Measurements from ENCODE around the gene ITPRIPL1. TPM values are rescaled to one million over a fixed set of nuclear protein-coding genes. Genes with fewer than 3 reads are reported as not detected.

Gene ITPRIPL1
- total and polyA plus RNA-seq, 2 donors: 1.9 to 7.7 TPM

DNA sequence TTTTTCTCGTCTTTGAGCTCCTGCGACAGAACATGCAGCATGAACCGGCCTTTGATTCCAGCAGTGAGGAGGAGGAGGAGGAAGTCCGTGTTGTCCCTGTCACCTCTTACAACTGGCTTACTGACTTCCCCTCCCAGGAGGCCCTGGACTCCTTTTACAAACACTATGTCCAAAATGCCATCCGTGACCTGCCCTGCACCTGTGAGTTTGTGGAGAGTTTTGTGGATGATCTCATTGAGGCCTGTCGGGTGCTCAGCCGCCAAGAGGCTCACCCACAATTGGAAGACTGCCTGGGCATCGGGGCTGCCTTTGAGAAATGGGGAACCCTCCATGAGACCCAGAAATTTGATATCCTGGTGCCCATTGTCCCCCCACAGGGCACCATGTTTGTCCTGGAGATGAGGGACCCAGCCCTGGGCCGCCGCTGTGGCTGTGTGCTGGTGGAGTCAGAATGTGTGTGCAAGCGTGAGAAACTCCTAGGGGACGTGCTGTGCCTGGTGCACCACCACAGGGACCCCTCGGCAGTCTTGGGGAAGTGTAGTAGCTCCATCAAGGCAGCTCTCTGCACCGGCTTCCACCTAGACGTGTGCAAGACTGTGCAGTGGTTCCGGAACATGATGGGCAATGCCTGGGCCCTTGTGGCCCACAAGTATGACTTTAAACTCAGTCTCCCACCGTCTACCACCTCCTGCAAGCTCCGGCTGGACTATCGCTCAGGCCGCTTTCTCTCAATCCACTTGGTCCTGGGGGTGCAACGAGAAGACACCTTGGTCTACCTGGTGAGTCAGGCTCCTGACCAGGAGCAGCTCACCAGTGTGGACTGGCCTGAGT is 2.1 kb downstream of the ITPRIPL1 start:
- no peak overlapping the region for H3K4me3 ChIP-seq (ENCODE audit: low read length in 2 of 2)
- no peaks in the 10 kb centered on the region for H3K9me3 ChIP-seq (ENCODE audit: control insufficient read depth in 2 of 2, insufficient read depth in 1 of 2, low read length in 1 of 2)
- 98% methylated on average over 21 of the region's 21 CpGs for WGBS
- H3K27ac ChIP-seq (ENCODE audit: low read depth in 1 of 2, low read length in 1 of 2): no peak overlapping the region
- peaks cover 15 to 22% of the 10 kb centered on the region in 2 donors for H3K36me3 ChIP-seq (ENCODE audit: control insufficient read depth in 2 of 2, insufficient read depth in 2 of 2, low read length in 1 of 2)
- DNase-seq (ENCODE audit: low read depth in 6 of 9, low spot score in 9 of 9): no peak
- H3K27me3 ChIP-seq (ENCODE audit: control insufficient read depth in 2 of 2, insufficient read depth in 1 of 2, low read length in 1 of 2): no peaks in the 10 kb centered on the region
- H3K4me1 ChIP-seq (ENCODE audit: control insufficient read depth in 2 of 2, insufficient read depth in 2 of 2, low read length in 2 of 2): peaks cover 19 to 22% of the 10 kb centered on the region in 2 donors

DNA sequence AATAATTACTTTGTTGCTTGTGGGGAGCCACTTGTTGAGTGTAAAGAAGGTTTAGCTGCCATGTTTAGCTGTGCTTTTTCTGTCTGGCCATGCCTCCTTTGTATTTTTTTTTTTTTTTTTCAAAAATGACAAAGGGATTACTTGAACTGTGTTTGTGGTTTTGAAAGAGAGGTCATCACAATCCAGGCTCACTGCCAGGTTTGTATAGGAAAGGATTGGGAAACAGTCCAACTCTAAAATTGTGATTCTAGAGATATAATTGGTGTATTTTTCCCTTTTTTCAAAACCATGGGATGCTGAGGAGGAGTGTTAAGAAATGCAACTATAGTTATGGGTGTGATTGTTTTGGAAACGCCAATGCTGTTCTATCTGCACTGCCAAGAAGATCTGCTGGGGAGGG is 4.3 kb downstream of the ITPRIPL1 start:
- Histone ChIP-seq H3K4me3 (ENCODE audit: low read length in 2 of 2) (no peak overlapping the region), H3K27me3 (ENCODE audit: control insufficient read depth in 2 of 2, insufficient read depth in 1 of 2, low read length in 1 of 2) (no peaks in the 10 kb centered on the region), H3K27ac (ENCODE audit: low read depth in 1 of 2, low read length in 1 of 2) (no peak overlapping the region), H3K4me1 (ENCODE audit: control insufficient read depth in 2 of 2, insufficient read depth in 2 of 2, low read length in 2 of 2) (peaks cover 18 to 21% of the 10 kb centered on the region in 2 donors), H3K9me3 (ENCODE audit: control insufficient read depth in 2 of 2, insufficient read depth in 1 of 2, low read length in 1 of 2) (no peaks in the 10 kb centered on the region), H3K36me3 (ENCODE audit: control insufficient read depth in 2 of 2, insufficient read depth in 2 of 2, low read length in 1 of 2) (peaks cover 15 to 22% of the 10 kb centered on the region in 2 donors)
- no peak for DNase-seq (ENCODE audit: low read depth in 6 of 9, low spot score in 9 of 9)
- 100% methylated on average over 1 of the region's 1 CpG for WGBS

DNA sequence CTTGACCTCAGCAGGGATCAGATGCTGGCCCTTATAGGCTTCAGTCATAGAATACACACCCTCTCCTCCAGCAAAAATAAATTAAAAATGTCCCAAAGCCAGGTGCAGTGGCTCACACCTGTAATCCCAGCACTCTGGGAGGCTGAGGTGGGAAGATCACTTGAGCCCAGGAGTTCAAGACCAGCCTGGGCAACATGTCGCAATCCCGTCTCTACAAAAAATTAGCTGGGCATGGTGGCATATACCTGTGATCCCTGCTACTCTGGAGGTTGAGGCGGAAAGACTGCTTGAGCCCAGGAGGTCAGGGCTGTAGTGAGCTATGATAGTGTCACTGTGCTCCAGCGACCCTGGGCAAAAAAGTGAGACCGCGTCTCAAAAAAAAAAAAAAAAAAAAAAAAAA is 4.8 kb downstream of the ITPRIPL1 start:
- H3K27ac ChIP-seq (ENCODE audit: low read depth in 1 of 2, low read length in 1 of 2): no peak overlapping the region
- H3K27me3 ChIP-seq (ENCODE audit: control insufficient read depth in 2 of 2, insufficient read depth in 1 of 2, low read length in 1 of 2): no peaks in the 10 kb centered on the region
- peaks cover 18 to 21% of the 10 kb centered on the region in 2 donors for H3K4me1 ChIP-seq (ENCODE audit: control insufficient read depth in 2 of 2, insufficient read depth in 2 of 2, low read length in 2 of 2)
- no peak for DNase-seq (ENCODE audit: low read depth in 6 of 9, low spot score in 9 of 9)
- H3K36me3 ChIP-seq (ENCODE audit: control insufficient read depth in 2 of 2, insufficient read depth in 2 of 2, low read length in 1 of 2): peaks cover 15 to 22% of the 10 kb centered on the region in 2 donors
- WGBS: over 99% methylated on average over 6 of the region's 6 CpGs
- no peak overlapping the region for H3K4me3 ChIP-seq (ENCODE audit: low read length in 2 of 2)
- H3K9me3 ChIP-seq (ENCODE audit: control insufficient read depth in 2 of 2, insufficient read depth in 1 of 2, low read length in 1 of 2): no peaks in the 10 kb centered on the region

DNA sequence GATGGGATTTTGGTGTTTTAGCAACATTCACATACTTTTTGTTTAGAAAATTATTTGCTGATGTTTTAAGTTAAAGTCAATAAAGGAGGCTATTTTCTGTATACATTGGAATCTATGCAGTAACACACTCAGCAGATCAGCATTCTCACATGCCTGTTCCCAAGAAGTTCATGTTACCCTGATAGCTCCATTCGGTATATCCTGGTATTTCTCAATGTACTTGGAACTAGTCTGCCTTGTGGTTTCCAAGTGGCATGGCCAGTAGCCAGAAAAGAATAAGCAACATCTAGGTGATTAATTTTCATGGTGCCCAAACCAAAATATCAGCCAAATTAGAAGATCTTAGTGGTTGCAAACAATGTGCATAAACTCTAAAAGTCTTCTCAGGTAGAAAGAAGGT is 5.3 kb downstream of the ITPRIPL1 start:
- peaks cover 15 to 22% of the 10 kb centered on the region in 2 donors for H3K36me3 ChIP-seq (ENCODE audit: control insufficient read depth in 2 of 2, insufficient read depth in 2 of 2, low read length in 1 of 2)
- H3K27ac ChIP-seq (ENCODE audit: low read depth in 1 of 2, low read length in 1 of 2): no peak overlapping the region
- WGBS: 93% methylated on average over 1 of the region's 1 CpG
- no peaks in the 10 kb centered on the region for H3K27me3 ChIP-seq (ENCODE audit: control insufficient read depth in 2 of 2, insufficient read depth in 1 of 2, low read length in 1 of 2)
- no peak for DNase-seq (ENCODE audit: low read depth in 6 of 9, low spot score in 9 of 9)
- H3K4me3 ChIP-seq (ENCODE audit: low read length in 2 of 2): no peak overlapping the region
- no peaks in the 10 kb centered on the region for H3K9me3 ChIP-seq (ENCODE audit: control insufficient read depth in 2 of 2, insufficient read depth in 1 of 2, low read length in 1 of 2)
- peaks cover 15 to 22% of the 10 kb centered on the region in 2 donors for H3K4me1 ChIP-seq (ENCODE audit: control insufficient read depth in 2 of 2, insufficient read depth in 2 of 2, low read length in 2 of 2)

DNA sequence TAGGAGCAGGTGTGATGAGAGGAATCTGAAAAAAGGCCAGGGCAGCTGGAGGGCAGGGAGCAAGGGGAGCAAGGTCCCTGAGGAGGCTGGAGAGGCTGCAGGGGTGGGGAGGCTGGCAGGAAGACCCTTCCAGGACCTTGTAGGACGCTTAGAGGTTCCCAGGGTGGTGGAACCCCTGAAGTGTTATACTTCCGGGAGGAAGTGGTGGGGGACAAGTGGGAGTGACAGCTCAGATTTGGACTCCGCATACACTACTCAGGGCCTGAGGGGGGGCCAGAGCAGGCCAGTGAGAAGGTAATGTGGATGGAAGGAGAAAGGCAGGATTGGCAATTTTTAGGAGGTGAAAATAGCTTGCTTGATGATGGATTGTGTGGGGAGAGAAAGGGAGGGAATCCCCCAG is 8.6 kb downstream of the ITPRIPL1 start:
- Histone ChIP-seq H3K4me3 (ENCODE audit: low read length in 2 of 2) (no peak overlapping the region), H3K4me1 (ENCODE audit: control insufficient read depth in 2 of 2, insufficient read depth in 2 of 2, low read length in 2 of 2) (peaks cover 9 to 20% of the 10 kb centered on the region in 2 donors), H3K27me3 (ENCODE audit: control insufficient read depth in 2 of 2, insufficient read depth in 1 of 2, low read length in 1 of 2) (no peaks in the 10 kb centered on the region), H3K27ac (ENCODE audit: low read depth in 1 of 2, low read length in 1 of 2) (no peak overlapping the region), H3K9me3 (ENCODE audit: control insufficient read depth in 2 of 2, insufficient read depth in 1 of 2, low read length in 1 of 2) (no peaks in the 10 kb centered on the region), H3K36me3 (ENCODE audit: control insufficient read depth in 2 of 2, insufficient read depth in 2 of 2, low read length in 1 of 2) (peaks cover 0 to under 1% of the 10 kb centered on the region in 2 donors)
- 89% methylated on average over 3 of the region's 3 CpGs for WGBS
- no peak for DNase-seq (ENCODE audit: low read depth in 6 of 9, low spot score in 9 of 9)

DNA sequence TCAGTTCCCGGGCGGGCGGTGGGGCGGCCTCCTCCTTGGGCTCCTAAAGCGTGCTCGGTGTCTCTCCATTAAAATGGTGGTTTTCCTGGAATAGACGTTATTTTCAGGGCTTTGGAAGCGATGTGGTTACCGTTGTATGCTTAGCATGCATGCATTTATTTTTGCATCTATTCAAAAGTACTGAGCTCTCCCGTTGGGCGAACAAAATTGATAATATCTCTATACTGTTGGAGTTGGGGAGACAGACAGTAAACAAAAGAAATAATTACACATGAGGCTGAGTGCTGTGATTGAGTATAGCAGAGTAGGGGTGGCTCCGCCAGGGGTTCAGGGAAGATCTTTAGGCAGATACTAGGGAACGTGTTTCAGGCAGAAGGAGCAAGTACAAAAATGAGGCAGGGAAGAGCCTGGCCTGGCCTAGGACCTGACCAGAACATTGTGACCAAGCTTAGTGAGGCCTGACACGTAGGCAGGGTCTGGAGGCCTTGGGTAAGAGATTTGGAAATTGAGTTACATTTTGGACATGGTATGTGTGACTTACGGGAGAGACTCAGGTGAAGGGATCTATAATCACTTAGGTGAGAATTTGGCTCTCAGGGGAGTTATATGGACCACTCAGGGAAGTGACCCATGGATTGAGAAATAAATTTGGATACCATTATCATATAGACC is 11.1 kb downstream of the ITPRIPL1 start:
- peaks cover 9 to 20% of the 10 kb centered on the region in 2 donors for H3K4me1 ChIP-seq (ENCODE audit: control insufficient read depth in 2 of 2, insufficient read depth in 2 of 2, low read length in 2 of 2)
- no peaks in the 10 kb centered on the region for H3K9me3 ChIP-seq (ENCODE audit: control insufficient read depth in 2 of 2, insufficient read depth in 1 of 2, low read length in 1 of 2)
- H3K27me3 ChIP-seq (ENCODE audit: control insufficient read depth in 2 of 2, insufficient read depth in 1 of 2, low read length in 1 of 2): no peaks in the 10 kb centered on the region
- H3K4me3 ChIP-seq (ENCODE audit: low read length in 2 of 2): peak overlapping the region; percentile 57 to 81
- WGBS: 21% methylated on average over 15 of the region's 15 CpGs
- H3K27ac ChIP-seq (ENCODE audit: low read depth in 1 of 2, low read length in 1 of 2): peak overlapping the region; percentile 31 to 62
- H3K36me3 ChIP-seq (ENCODE audit: control insufficient read depth in 2 of 2, insufficient read depth in 2 of 2, low read length in 1 of 2): peaks cover 0 to 8% of the 10 kb centered on the region in 2 donors
- no peak for DNase-seq (ENCODE audit: low read depth in 6 of 9, low spot score in 9 of 9)

DNA sequence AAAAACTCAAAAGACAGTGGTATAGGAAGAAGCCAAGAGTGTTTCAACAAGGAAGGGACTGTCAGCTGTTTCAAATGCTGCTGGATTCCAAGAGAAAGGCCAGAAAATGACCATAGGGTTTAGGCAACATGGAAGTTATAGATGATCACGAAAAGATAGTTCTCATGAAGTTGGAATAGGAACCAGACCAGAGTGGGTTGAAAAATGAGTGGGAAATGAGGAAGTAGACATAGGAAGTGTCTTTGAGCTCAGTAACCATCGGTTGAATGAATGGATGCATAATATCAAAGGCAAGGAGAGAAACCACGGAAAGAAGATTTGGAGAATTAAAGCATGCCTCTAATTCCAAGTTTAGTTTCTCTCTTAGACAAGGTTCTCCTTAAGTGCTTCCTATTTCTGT is 11.8 kb downstream of the ITPRIPL1 start:
- H3K9me3 ChIP-seq (ENCODE audit: control insufficient read depth in 2 of 2, insufficient read depth in 1 of 2, low read length in 1 of 2): no peaks in the 10 kb centered on the region

DNA sequence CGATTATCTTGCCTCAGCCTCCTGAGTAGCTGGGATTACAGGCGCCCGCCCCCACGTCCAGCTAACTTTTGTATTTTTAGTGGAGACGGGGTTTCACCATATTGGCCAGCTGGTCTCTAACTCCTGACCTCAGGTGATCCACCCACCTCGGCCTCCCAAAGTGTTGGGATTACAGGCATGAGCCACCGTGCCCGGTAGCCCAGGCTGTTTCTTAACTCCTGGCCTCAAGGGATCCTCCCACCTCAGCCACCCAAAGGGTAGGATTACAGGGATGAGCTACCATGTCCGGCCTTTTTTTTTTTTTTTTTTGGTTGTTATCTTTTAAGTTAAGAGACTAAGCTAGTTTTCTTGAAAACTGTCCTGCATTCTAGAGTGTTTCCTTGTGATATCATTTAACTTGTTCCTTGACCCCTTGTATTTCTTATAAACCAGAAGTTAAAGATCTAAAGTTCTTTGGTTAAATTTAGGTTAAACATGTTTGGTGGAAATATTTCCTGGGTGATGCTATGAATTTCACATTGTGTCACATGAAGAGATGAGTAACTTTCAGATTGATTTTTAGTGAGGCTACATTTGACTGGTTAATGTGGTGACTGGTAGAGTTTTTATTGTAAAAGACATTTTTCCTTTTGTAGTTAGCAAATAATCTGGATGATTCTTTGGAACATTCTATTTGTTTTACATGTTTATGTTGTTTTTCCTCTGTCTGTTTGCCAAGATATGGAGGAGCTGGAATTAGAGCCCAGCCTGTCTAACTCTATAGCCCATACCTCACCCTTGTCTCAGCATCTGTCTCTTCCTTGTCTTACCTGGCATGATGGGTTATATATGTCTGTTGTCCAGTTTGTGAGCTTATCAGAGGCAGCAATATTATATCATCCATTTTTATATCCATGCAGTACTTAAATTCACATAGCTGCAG is 15.6 kb downstream of the ITPRIPL1 start:
- no peak overlapping the region for H3K27ac ChIP-seq (ENCODE audit: low read depth in 1 of 2, low read length in 1 of 2)

More for the DNA sequence above, 11.8 kb downstream of the ITPRIPL1 start:
- Histone ChIP-seq H3K4me3 (ENCODE audit: low read length in 2 of 2) (peak overlapping the region in 1 of 2 donors; percentile 81), H3K36me3 (ENCODE audit: control insufficient read depth in 2 of 2, insufficient read depth in 2 of 2, low read length in 1 of 2) (peaks cover 4 to 14% of the 10 kb centered on the region in 2 donors), H3K4me1 (ENCODE audit: control insufficient read depth in 2 of 2, insufficient read depth in 2 of 2, low read length in 2 of 2) (peaks cover 9 to 20% of the 10 kb centered on the region in 2 donors), H3K27me3 (ENCODE audit: control insufficient read depth in 2 of 2, insufficient read depth in 1 of 2, low read length in 1 of 2) (no peaks in the 10 kb centered on the region), H3K27ac (ENCODE audit: low read depth in 1 of 2, low read length in 1 of 2) (no peak overlapping the region)
- DNase-seq (ENCODE audit: low read depth in 6 of 9, low spot score in 9 of 9): no peak
- 53% methylated on average over 3 of the region's 3 CpGs for WGBS

More for the DNA sequence above, 15.6 kb downstream of the ITPRIPL1 start:
- Histone ChIP-seq H3K27me3 (ENCODE audit: control insufficient read depth in 2 of 2, insufficient read depth in 1 of 2, low read length in 1 of 2) (no peaks in the 10 kb centered on the region), H3K9me3 (ENCODE audit: control insufficient read depth in 2 of 2, insufficient read depth in 1 of 2, low read length in 1 of 2) (no peaks in the 10 kb centered on the region), H3K4me3 (ENCODE audit: low read length in 2 of 2) (no peak overlapping the region), H3K4me1 (ENCODE audit: control insufficient read depth in 2 of 2, insufficient read depth in 2 of 2, low read length in 2 of 2) (peaks cover 5 to 12% of the 10 kb centered on the region in 2 donors), H3K36me3 (ENCODE audit: control insufficient read depth in 2 of 2, insufficient read depth in 2 of 2, low read length in 1 of 2) (peaks cover 20 to 52% of the 10 kb centered on the region in 2 donors)
- DNase-seq (ENCODE audit: low read depth in 6 of 9, low spot score in 9 of 9): no peak
- 98% methylated on average over 9 of the region's 9 CpGs for WGBS

Data from thymus (tissue), 11 donors.